Ovary (tissue), 3 donors: Measurements from ENCODE around the gene KCNJ9.

Experiments used
- CTCF ChIP-seq, 3 donors: fragments of 450-650 bp in 2 of 3; fragments of 200-600 bp in 1 of 3; IDR thresholded peaks; one replicate each; pipeline versions ENCODE4 v1.5.1 to v1.8.0; 2016 to 2022; ENCODE audit warnings: antibody characterized with exemption in 3 of 3, mild to moderate bottlenecking in 1 of 3
- EP300 ChIP-seq: sonication (generic); formaldehyde crosslinking; IDR thresholded peaks from one replicate; pipeline ENCODE4 v1.6.1; 2017; ENCODE audit warnings: antibody characterized with exemption
- POLR2A ChIP-seq: fragments of 450-650 bp; IDR thresholded peaks from one replicate; pipeline ENCODE4 v1.6.1; 2017; ENCODE audit warnings: antibody characterized with exemption, mild to moderate bottlenecking, moderate library complexity
- donor health status: DM: no; HTN: no; CAD: no.

- TF ChIP-seq CTCF (IDR thresholded peaks at IDR 0.05) (no peak), POLR2A (no peak), EP300 (no peak)
Measured at GRCh38 chr1:160062230-160062532, 19.2 kb upstream of the KCNJ9 start.
